GM18517 (cell line): ENCODE results near the gene TNS3.

Source experiments
- ATAC-seq: cut with Tn5 transposase; IDR thresholded peaks from one replicate; pipeline ENCODE4 v1.9.1; 2021; ENCODE audit warnings: mild to moderate bottlenecking, moderate library complexity; ENCODE audit not compliant: unreplicated experiment

TNS3 gene

GRCh38 chr7:47336472-47337425 lies 245.2 kb downstream of the TNS3 start:
- ATAC-seq: no peak

- ATAC-seq: no peak
Observed at GRCh38 chr7:47335557-47336471, 246.1 kb downstream of the TNS3 start.

GRCh38 chr7:47335071-47335470 lies 246.8 kb downstream of the TNS3 start:
- no peak for ATAC-seq

GRCh38 chr7:47333959-47334358 lies 248.0 kb downstream of the TNS3 start:
- ATAC-seq: no peak

GRCh38 chr7:47333554-47333887 lies 248.4 kb downstream of the TNS3 start:
- ATAC-seq: no peak

- no peak for ATAC-seq
Observed at GRCh38 chr7:47332681-47333553, 249.0 kb downstream of the TNS3 start.

- no peak for ATAC-seq
Observed at GRCh38 chr7:47332213-47332612, 249.7 kb downstream of the TNS3 start.

GRCh38 chr7:47331179-47331565 lies 250.7 kb downstream of the TNS3 start:
- no peak for ATAC-seq

- ATAC-seq: no peak
Observed at GRCh38 chr7:47330561-47331178, 251.2 kb downstream of the TNS3 start.

- no peak for ATAC-seq
Observed at GRCh38 chr7:47330026-47330425, 251.9 kb downstream of the TNS3 start.

- no peak for ATAC-seq
Observed at GRCh38 chr7:47329320-47329926, 252.5 kb downstream of the TNS3 start.

GRCh38 chr7:47328392-47329319 lies 253.3 kb downstream of the TNS3 start:
- no peak for ATAC-seq

- no peak for ATAC-seq
Observed at GRCh38 chr7:47327698-47328391, 254.1 kb downstream of the TNS3 start.

GRCh38 chr7:47327346-47327697 lies 254.6 kb downstream of the TNS3 start:
- no peak for ATAC-seq

GRCh38 chr7:47326808-47327207 lies 255.1 kb downstream of the TNS3 start:
- ATAC-seq: no peak

GRCh38 chr7:47326220-47326619 lies 255.7 kb downstream of the TNS3 start:
- no peak for ATAC-seq

- ATAC-seq: no peak
Observed at GRCh38 chr7:47325337-47325736, 256.6 kb downstream of the TNS3 start.

GRCh38 chr7:47323904-47324303 lies 258.0 kb downstream of the TNS3 start:
- no peak for ATAC-seq
